Peyer's patch (tissue), 4 donors: ENCODE results near the gene MAPK8IP2.

Experiments
- POLR2A ChIP-seq, 2 donors: fragments of 450-650 bp; IDR thresholded peaks; one replicate each; pipeline ENCODE4 v1.5.1; 2017; ENCODE audit warnings: antibody characterized with exemption in 2 of 2, mild to moderate bottlenecking in 2 of 2, moderate library complexity in 2 of 2
- TF ChIP-seq, protein P1 (sequence below), 6 experiments: fragments of 450-650 bp in 4 of 6; fragments of 200-600 bp in 2 of 6; sonication (generic) in 1 of 6; IDR thresholded peaks; one replicate each; pipeline ENCODE4 v1.5.1; 2017 to 2019; ENCODE audit warnings: antibody characterized with exemption in 6 of 6, mild to moderate bottlenecking in 3 of 6, moderate library complexity in 1 of 6

DNA sequence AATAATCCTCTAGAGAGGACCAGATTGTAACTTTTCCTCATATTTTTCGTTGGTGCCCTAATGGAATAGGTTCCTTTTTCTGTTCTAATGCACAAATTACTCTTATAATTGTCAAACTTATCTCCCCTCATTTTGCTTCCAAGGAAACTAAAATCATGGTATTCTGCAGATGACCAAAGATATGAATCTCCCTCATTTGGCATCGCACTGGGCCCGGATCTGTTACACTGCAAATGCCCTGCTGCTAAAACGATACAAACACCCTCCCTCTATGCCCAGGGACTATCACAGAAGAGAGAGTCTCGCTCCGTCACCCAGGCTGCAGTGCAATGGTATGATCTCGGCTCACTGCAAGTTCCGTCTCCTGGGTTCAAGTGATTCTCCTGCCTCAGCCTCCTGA, 47.3 kb upstream of the MAPK8IP2 start:
- TF ChIP-seq, protein P1, sequence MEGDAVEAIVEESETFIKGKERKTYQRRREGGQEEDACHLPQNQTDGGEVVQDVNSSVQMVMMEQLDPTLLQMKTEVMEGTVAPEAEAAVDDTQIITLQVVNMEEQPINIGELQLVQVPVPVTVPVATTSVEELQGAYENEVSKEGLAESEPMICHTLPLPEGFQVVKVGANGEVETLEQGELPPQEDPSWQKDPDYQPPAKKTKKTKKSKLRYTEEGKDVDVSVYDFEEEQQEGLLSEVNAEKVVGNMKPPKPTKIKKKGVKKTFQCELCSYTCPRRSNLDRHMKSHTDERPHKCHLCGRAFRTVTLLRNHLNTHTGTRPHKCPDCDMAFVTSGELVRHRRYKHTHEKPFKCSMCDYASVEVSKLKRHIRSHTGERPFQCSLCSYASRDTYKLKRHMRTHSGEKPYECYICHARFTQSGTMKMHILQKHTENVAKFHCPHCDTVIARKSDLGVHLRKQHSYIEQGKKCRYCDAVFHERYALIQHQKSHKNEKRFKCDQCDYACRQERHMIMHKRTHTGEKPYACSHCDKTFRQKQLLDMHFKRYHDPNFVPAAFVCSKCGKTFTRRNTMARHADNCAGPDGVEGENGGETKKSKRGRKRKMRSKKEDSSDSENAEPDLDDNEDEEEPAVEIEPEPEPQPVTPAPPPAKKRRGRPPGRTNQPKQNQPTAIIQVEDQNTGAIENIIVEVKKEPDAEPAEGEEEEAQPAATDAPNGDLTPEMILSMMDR (IDR thresholded peaks at IDR 0.05), result no peak
- no peak for TF ChIP-seq POLR2A (IDR thresholded peaks at IDR 0.05)
